GM12801 (cell line): ENCODE results near the gene EXO1.

ENCODE experiments used
- TF ChIP-seq, protein P1 (sequence below): IDR thresholded peaks from one replicate; pipeline ENCODE4 v1.5.1; 2011; ENCODE audit warnings: control low read depth; ENCODE audit not compliant: insufficient read length; ENCODE audit errors: extremely low read depth

The EXO1 gene

GRCh38 chr1:241870336-241870735 is 22.3 kb downstream of the EXO1 start:
- TF ChIP-seq, protein P1, sequence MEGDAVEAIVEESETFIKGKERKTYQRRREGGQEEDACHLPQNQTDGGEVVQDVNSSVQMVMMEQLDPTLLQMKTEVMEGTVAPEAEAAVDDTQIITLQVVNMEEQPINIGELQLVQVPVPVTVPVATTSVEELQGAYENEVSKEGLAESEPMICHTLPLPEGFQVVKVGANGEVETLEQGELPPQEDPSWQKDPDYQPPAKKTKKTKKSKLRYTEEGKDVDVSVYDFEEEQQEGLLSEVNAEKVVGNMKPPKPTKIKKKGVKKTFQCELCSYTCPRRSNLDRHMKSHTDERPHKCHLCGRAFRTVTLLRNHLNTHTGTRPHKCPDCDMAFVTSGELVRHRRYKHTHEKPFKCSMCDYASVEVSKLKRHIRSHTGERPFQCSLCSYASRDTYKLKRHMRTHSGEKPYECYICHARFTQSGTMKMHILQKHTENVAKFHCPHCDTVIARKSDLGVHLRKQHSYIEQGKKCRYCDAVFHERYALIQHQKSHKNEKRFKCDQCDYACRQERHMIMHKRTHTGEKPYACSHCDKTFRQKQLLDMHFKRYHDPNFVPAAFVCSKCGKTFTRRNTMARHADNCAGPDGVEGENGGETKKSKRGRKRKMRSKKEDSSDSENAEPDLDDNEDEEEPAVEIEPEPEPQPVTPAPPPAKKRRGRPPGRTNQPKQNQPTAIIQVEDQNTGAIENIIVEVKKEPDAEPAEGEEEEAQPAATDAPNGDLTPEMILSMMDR: no peak

- TF ChIP-seq, protein P1: no peak
Measured at GRCh38 chr1:241870746-241871430, 22.9 kb downstream of the EXO1 start.

GRCh38 chr1:241881440-241881839 is 33.4 kb downstream of the EXO1 start:
- TF ChIP-seq, protein P1: no peak

DNA sequence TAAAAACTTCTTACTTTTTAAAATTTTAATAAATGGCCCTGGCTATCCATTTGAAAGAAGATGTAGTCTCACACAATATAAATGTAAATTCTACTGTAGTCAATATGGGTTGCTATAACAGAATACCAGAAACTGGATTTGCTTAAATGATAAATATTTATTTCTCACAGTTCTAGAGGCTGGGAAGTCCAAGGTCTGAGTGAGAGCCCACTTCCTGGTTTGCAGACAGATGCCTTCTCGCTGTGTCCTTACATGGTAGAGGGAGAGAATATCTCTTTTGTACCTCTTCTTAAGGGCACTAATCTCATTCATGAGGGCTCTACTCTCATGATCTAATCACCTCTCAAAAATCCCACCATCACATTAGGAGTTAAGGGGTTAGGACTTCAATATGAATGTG is 35.2 kb downstream of the EXO1 start:
- TF ChIP-seq, protein P1: no peak

DNA sequence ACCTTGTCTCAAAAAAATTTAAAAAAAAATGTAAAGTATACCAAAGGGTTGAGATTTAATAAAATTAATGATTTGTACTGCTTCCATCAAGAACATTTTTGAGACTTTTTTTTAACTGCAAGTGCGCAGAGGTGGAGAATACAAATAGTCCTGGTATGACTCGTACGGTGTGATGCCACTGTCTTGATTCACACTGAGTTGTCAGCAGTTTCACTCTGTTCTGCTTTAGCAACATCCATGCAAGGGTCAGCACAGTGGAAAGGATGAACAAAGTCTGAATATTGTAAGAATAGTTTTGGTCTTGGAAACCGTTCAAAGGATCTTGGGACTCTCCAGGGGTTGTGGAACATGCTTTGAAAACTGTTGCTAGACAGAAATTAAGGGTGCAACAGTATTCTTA is 40.2 kb downstream of the EXO1 start:
- TF ChIP-seq, protein P1: no peak

DNA sequence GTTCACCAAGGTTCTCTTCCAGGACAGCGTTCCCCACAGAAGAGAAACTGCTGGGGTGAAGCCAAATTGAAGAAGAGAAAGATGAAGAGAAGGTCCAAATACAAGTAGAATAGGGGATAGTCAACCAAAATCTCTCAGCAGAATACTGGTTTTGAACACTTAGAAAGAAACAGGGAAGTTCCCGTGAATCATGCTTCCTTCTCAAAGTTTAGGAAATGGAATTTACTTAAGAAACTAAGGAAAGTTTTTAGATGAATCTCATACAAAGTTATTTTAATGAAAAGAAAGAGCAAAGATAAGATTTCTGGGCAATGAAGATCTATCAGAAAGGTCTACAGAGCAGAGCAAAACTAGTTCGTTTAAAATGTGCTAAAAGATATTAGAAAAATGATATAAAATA is 43.3 kb downstream of the EXO1 start:
- TF ChIP-seq, protein P1: no peak

GRCh38 chr1:241894016-241894415 is 46.0 kb downstream of the EXO1 start:
- TF ChIP-seq, protein P1: no peak

- TF ChIP-seq, protein P1: no peak
Measured at GRCh38 chr1:241895013-241895412, 47.0 kb downstream of the EXO1 start.
